GM10266 (cell line): ENCODE measurements around the gene PBOV1.

Experiments
- DNase-seq: peaks from one replicate; pipeline ENCODE4 v3.0.0; 2012; ENCODE audit errors: extremely low spot score
- CTCF ChIP-seq: IDR thresholded peaks from 2 replicates; pipeline ENCODE4 v1.5.1; 2012; ENCODE audit warnings: mild to moderate bottlenecking, low read depth; ENCODE audit not compliant: control insufficient read depth, insufficient read depth; ENCODE audit errors: missing control alignments

Gene PBOV1

GRCh38 chr6:138218449-138218848, at the start of gene PBOV1:
TSS of gene PBOV1 (minus strand) at chr6:138218491. CDS start at chr6:138218395, 96 bp downstream.
- no peak for DNase-seq
- no peak for TF ChIP-seq CTCF

DNA sequence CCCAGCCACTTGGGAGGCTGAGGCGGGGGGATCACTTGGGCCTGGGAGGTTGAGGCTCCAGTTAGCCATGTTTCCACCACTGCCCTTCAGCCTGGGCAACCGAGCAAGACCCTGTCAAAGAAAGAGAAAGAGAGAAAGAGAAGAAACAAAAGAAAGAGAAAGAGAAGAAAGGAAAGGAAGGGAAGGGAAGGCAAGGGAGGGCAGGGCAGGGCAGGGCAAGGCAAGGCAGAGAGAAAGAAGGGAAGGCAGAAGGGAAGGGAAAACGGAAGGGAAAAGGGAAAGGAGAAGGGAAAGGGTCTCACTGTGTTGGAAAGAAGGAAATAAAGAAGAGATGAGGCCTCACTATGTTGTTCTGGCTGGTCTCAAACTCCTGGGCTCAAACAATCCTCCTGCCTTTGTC, 47.8 kb upstream of the PBOV1 start:
- no peak for DNase-seq
- TF ChIP-seq CTCF = no peak

GRCh38 chr6:138264372-138264880, 46.1 kb upstream of the PBOV1 start:
- no peak for DNase-seq
- TF ChIP-seq CTCF = no peak

DNA sequence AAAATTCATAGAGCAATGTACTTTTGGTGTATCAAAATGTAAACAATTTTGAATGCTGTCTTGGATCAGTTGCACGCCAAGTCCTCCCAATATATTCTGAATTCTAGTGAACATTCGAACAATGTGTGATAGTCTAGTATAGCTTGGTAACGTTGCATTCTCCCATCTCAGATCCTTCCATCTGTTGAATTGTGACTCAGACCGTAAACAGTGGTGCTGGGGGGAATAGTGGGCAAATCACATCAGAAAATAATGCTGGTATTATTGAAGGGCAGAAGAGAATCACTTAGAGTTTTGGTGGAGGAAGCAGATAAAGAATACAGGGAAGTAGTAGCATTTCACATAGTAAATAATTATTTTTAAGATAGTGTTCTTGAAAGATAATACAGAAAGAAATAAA, 45.7 kb upstream of the PBOV1 start:
- TF ChIP-seq CTCF = no peak
- DNase-seq = no peak

DNA sequence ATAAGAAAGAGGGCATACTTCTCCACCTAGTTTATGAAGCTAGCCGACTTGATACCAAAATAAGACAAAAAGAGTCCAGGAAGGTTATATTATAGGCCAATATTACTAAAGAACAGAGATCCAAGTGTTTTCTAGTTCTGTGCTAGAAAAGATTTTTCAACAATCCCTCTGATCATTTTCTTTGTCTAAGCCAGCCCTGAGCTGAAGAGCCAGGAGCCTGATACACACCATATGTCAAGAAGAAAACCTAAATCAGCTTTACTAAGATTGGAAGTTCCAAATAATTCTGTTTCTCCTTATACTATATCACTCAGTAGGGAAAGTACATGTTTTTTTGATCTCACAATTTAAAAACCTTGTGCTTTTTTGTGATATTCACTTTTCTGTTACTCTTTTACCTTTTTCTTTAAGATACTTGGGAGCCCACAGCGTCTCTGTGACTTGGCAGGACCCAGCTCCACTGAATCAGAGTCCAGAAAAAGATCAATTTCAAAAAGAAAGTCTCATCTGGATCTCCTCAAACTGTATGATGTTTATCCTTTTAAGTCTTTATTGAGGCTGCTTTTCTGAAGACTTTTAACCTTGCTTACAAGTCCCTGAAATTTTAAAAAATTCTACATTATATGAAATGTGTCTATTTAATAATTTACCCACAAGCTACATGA, 43.0 kb upstream of the PBOV1 start:
- no peak for TF ChIP-seq CTCF

GRCh38 chr6:138258991-138259390, 40.7 kb upstream of the PBOV1 start:
- DNase-seq = no peak

More for the DNA sequence above, 43.0 kb upstream of the PBOV1 start:
- DNase-seq = no peak

More at GRCh38 chr6:138258991-138259390, 40.7 kb upstream of the PBOV1 start:
- no peak for TF ChIP-seq CTCF
